ENCODE data around the gene TOP1.
"Not testable (repeated sequence)": the region's sequence is repeated elsewhere in the genome, so short reads cannot be mapped to it uniquely, and the experiment has no call there.

The TOP1 gene

GRCh38 chr20:41132388-41132775 is 103.8 kb downstream of the TOP1 start:
- not testable (repeated sequence) for DNase-seq (ENCODE audit: low spot score)

GRCh38 chr20:41133709-41134361 is 105.2 kb downstream of the TOP1 start:
- peak; percentile 47 for DNase-seq (ENCODE audit: low spot score)

GRCh38 chr20:41134362-41135186 is 106.0 kb downstream of the TOP1 start:
- DNase-seq (ENCODE audit: low spot score): no peak

GRCh38 chr20:41135187-41135887 is 106.7 kb downstream of the TOP1 start:
- DNase-seq (ENCODE audit: low spot score): peak; percentile 69

GRCh38 chr20:41135888-41136679 is 107.5 kb downstream of the TOP1 start:
- DNase-seq (ENCODE audit: low spot score): no peak

GRCh38 chr20:41136680-41137613 is 108.3 kb downstream of the TOP1 start, which contains the start of gene PLCG1:
TSS of gene PLCG1 (plus strand) at chr20:41137543. CDS start at chr20:41137642, 99 bp downstream.
- peak; percentile 81 for DNase-seq (ENCODE audit: low spot score)

GRCh38 chr20:41137614-41138474 is 109.2 kb downstream of the TOP1 start:
- DNase-seq (ENCODE audit: low spot score): peak; percentile 50

GRCh38 chr20:41138475-41139226 is 110.0 kb downstream of the TOP1 start:
- peak; percentile 43 for DNase-seq (ENCODE audit: low spot score)

- DNase-seq (ENCODE audit: low spot score): peak; percentile 49
Observed at GRCh38 chr20:41139227-41140093, 110.8 kb downstream of the TOP1 start.

GRCh38 chr20:41140226-41141133 is 111.9 kb downstream of the TOP1 start:
- DNase-seq (ENCODE audit: low spot score): no peak

- DNase-seq (ENCODE audit: low spot score): no peak
Observed at GRCh38 chr20:41141153-41141815, 112.7 kb downstream of the TOP1 start.

GRCh38 chr20:41142245-41142644 is 113.6 kb downstream of the TOP1 start:
- no peak for DNase-seq (ENCODE audit: low spot score)

- DNase-seq (ENCODE audit: low spot score): peak; percentile 48
Observed at GRCh38 chr20:41142919-41143318, 114.3 kb downstream of the TOP1 start.

- no peak for DNase-seq (ENCODE audit: low spot score)
Observed at GRCh38 chr20:41143354-41143753, 114.7 kb downstream of the TOP1 start.

GRCh38 chr20:41145317-41145716 is 116.7 kb downstream of the TOP1 start:
- DNase-seq (ENCODE audit: low spot score): no peak
